Gastroesophageal sphincter (tissue), 3 donors: ENCODE data around the gene CARD19.

ENCODE experiments used
- EP300 ChIP-seq: sonication (generic); formaldehyde crosslinking; IDR thresholded peaks from one replicate; pipeline ENCODE4 v1.6.1; 2017; ENCODE audit warnings: antibody characterized with exemption, mild to moderate bottlenecking
- POLR2A ChIP-seq, 2 donors: fragments of 450-650 bp; IDR thresholded peaks; one replicate each; pipeline ENCODE4 v1.6.1; 2017; ENCODE audit warnings: antibody characterized with exemption in 2 of 2, mild to moderate bottlenecking in 2 of 2, moderate library complexity in 1 of 2
- POLR2AphosphoS5 ChIP-seq: sonication (generic); formaldehyde crosslinking; IDR thresholded peaks from one replicate; pipeline ENCODE4 v1.6.1; 2017; ENCODE audit warnings: antibody characterized with exemption
- TF ChIP-seq, protein P1 (sequence below), 4 experiments: fragments of 200-600 bp in 2 of 4; fragments of 450-650 bp in 2 of 4; sonication (generic) in 1 of 4; IDR thresholded peaks; one replicate each; pipeline ENCODE4 v1.5.1; 2017 to 2019; ENCODE audit warnings: antibody characterized with exemption in 4 of 4, mild to moderate bottlenecking in 2 of 4, moderate library complexity in 2 of 4

GRCh38 chr9:93097511-93098201, 1.6 kb downstream of the CARD19 start:
- TF ChIP-seq, protein P1, sequence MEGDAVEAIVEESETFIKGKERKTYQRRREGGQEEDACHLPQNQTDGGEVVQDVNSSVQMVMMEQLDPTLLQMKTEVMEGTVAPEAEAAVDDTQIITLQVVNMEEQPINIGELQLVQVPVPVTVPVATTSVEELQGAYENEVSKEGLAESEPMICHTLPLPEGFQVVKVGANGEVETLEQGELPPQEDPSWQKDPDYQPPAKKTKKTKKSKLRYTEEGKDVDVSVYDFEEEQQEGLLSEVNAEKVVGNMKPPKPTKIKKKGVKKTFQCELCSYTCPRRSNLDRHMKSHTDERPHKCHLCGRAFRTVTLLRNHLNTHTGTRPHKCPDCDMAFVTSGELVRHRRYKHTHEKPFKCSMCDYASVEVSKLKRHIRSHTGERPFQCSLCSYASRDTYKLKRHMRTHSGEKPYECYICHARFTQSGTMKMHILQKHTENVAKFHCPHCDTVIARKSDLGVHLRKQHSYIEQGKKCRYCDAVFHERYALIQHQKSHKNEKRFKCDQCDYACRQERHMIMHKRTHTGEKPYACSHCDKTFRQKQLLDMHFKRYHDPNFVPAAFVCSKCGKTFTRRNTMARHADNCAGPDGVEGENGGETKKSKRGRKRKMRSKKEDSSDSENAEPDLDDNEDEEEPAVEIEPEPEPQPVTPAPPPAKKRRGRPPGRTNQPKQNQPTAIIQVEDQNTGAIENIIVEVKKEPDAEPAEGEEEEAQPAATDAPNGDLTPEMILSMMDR (IDR thresholded peaks at IDR 0.05), result no peak
- no peak for TF ChIP-seq POLR2AphosphoS5
- TF ChIP-seq POLR2A (IDR thresholded peaks at IDR 0.05), result no peak
- TF ChIP-seq EP300, result no peak
